ENCODE results near the gene TREML1.

- TF ChIP-seq, protein P1, sequence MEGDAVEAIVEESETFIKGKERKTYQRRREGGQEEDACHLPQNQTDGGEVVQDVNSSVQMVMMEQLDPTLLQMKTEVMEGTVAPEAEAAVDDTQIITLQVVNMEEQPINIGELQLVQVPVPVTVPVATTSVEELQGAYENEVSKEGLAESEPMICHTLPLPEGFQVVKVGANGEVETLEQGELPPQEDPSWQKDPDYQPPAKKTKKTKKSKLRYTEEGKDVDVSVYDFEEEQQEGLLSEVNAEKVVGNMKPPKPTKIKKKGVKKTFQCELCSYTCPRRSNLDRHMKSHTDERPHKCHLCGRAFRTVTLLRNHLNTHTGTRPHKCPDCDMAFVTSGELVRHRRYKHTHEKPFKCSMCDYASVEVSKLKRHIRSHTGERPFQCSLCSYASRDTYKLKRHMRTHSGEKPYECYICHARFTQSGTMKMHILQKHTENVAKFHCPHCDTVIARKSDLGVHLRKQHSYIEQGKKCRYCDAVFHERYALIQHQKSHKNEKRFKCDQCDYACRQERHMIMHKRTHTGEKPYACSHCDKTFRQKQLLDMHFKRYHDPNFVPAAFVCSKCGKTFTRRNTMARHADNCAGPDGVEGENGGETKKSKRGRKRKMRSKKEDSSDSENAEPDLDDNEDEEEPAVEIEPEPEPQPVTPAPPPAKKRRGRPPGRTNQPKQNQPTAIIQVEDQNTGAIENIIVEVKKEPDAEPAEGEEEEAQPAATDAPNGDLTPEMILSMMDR (IDR thresholded peaks at IDR 0.05): no peak
- TF ChIP-seq EZH2 (IDR thresholded peaks at IDR 0.05): no peak
These were observed 696 bp downstream of the TREML1 start for GRCh38 chr6:41153451-41153850.

All from neural progenitor cell (in vitro differentiated cells).